Right atrium auricular region (tissue), 2 donors: ENCODE measurements around the gene SLC13A4. TPM values are rescaled to one million over a fixed set of nuclear protein-coding genes. Genes with fewer than 3 reads are reported as not detected.

Source experiments
- DNase-seq: peaks from one replicate; pipeline ENCODE4 v3.0.0-alpha.2; 2019; ENCODE audit warnings: low spot score
- H3K27ac ChIP-seq, 2 donors: fragments of 200-600 bp; sonication (generic); 1 replicate in 1 of 2; 2 replicates in 1 of 2; pipeline ENCODE4 v1.5.1; 2016 to 2019
- H3K27me3 ChIP-seq, 2 donors: fragments of 200-600 bp; sonication (generic); one replicate each; pipeline versions ENCODE4 v1.5.1 to v1.6.0; 2017 to 2019
- H3K36me3 ChIP-seq: fragments of 200-600 bp; sonication (generic); one replicate; pipeline ENCODE4 v1.5.1; 2016
- H3K4me1 ChIP-seq, 2 donors: fragments of 200-600 bp; sonication (generic); one replicate each; pipeline versions ENCODE4 v1.5.1 to v1.6.0; 2017 to 2019
- H3K4me3 ChIP-seq, 2 donors: fragments of 200-600 bp; sonication (generic); 1 replicate in 1 of 2; 2 replicates in 1 of 2; pipeline ENCODE4 v1.5.1; 2017 to 2019; ENCODE audit warnings: mild to moderate bottlenecking in 1 of 2, moderate library complexity in 1 of 2
- H3K9me3 ChIP-seq, 2 donors: fragments of 200-600 bp; sonication (generic); one replicate each; pipeline ENCODE4 v1.5.1; 2019
- total RNA-seq, 2 donors: library from RNA; depleted of rRNA; stranded (reverse); fragments of >200 nt; gene quantifications; one replicate each; pipeline ENCODE4 v1.1.0, GENCODE V29; 2016
- TF ChIP-seq, protein P1 (sequence below), 2 donors: fragments of 200-600 bp; sonication (generic); IDR thresholded peaks; one replicate each; pipeline ENCODE4 v1.5.1; 2019; ENCODE audit warnings: antibody characterized with exemption in 2 of 2

SLC13A4 gene
- total RNA-seq, 2 donors from 2014 or later, result 0.12 TPM; not detected in 1

DNA sequence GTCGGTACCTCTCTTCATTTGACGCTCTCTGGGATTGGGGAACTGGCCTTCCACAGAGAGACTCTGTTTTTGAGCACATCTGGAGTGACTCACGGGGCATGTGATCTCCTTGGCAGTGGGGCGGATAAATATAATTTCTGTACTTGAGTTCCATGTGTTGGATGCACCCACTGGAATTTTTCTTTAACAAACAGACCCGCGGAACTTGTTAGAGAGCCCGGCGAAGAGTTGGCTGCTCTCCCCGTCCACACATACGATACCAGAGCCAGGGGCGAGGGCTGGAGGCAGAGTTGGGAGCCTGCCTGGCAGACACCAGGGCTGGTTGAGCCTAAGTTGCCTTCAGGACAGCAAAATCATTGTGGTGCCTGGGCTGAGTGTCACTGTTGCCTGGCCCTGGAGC lies 20.8 kb upstream of the SLC13A4 start, which contains the start of gene FAM180A:
TSS of gene FAM180A (minus strand) at position 44 of the 400 bp plus-strand sequence. CDS start 233 bp downstream, outside the sequence.
- H3K4me3 ChIP-seq, result peak within 1 kb of the TSS in 1 of 2 donors; percentile 8
- DNase-seq, result no peak
- H3K27me3 ChIP-seq, result no peaks in the 10 kb centered on the region
- TF ChIP-seq, protein P1, sequence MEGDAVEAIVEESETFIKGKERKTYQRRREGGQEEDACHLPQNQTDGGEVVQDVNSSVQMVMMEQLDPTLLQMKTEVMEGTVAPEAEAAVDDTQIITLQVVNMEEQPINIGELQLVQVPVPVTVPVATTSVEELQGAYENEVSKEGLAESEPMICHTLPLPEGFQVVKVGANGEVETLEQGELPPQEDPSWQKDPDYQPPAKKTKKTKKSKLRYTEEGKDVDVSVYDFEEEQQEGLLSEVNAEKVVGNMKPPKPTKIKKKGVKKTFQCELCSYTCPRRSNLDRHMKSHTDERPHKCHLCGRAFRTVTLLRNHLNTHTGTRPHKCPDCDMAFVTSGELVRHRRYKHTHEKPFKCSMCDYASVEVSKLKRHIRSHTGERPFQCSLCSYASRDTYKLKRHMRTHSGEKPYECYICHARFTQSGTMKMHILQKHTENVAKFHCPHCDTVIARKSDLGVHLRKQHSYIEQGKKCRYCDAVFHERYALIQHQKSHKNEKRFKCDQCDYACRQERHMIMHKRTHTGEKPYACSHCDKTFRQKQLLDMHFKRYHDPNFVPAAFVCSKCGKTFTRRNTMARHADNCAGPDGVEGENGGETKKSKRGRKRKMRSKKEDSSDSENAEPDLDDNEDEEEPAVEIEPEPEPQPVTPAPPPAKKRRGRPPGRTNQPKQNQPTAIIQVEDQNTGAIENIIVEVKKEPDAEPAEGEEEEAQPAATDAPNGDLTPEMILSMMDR (IDR thresholded peaks at IDR 0.05), result no peak
- H3K27ac ChIP-seq, result peak within 1 kb of the TSS; percentile 76 to 86
- no peaks in the 10 kb centered on the region for H3K9me3 ChIP-seq
- H3K36me3 ChIP-seq, result no peaks in the 10 kb centered on the region
- peaks cover 0 to 35% of the 10 kb centered on the region in 2 donors for H3K4me1 ChIP-seq

DNA sequence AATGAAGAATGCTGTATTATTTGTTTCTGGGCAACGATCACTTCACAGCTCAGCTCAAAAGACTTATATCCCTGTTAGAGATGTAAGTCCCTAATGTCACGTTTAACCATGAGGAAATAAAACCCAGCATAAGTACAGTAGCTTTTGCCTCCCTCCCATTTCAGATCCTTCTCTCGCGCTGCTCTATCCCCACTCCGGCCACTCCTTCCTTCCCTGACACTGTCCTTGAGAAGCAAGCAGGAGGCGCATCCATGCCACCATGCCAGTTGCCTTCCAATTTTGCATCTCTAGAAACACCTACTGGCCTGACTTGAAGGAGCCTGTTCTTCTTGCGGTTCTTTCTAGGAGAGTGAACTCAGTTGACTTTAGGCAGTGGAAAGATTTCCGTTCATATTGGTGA lies 19.4 kb upstream of the SLC13A4 start:
- DNase-seq, result no peak
- Histone ChIP-seq H3K9me3 (no peaks in the 10 kb centered on the region), H3K36me3 (no peaks in the 10 kb centered on the region), H3K27me3 (no peaks in the 10 kb centered on the region), H3K4me3 (no peak overlapping the region), H3K27ac (peak overlapping the region in 1 of 2 donors; percentile 86), H3K4me1 (peaks cover 0 to 39% of the 10 kb centered on the region in 2 donors)
- TF ChIP-seq, protein P1 (IDR thresholded peaks at IDR 0.05), result no peak

DNA sequence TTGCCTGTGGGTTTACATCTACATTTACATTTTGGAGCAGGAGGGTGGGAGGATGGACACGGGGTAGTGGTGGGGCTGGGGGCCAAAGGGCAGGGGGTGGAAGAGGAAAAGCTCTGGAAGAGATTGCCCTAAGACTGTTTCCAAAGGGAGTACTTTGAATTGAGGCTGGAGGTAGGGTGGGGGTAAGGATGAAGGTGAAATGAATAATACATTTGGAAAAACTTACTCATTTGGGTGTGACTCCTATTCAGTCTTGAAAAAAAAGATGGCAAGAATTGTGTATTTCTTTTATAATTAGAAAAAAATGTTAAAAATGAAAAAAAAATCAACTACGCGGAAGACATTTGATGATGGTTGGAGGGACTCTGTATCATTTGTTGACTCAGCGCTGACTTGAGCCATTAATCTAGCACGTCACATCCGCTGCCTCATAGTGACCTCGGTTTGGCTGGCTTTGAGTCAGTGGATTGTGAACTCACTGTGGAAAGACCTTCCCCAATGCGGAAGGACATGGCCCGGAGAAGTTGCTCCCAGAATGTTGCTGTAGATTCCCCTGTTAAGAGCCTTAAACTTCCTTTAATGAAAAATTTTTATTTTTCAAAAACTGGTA lies 17.8 kb upstream of the SLC13A4 start:
- Histone ChIP-seq H3K27me3 (no peaks in the 10 kb centered on the region), H3K4me3 (no peak overlapping the region), H3K4me1 (peaks cover 0 to 49% of the 10 kb centered on the region in 2 donors)

DNA sequence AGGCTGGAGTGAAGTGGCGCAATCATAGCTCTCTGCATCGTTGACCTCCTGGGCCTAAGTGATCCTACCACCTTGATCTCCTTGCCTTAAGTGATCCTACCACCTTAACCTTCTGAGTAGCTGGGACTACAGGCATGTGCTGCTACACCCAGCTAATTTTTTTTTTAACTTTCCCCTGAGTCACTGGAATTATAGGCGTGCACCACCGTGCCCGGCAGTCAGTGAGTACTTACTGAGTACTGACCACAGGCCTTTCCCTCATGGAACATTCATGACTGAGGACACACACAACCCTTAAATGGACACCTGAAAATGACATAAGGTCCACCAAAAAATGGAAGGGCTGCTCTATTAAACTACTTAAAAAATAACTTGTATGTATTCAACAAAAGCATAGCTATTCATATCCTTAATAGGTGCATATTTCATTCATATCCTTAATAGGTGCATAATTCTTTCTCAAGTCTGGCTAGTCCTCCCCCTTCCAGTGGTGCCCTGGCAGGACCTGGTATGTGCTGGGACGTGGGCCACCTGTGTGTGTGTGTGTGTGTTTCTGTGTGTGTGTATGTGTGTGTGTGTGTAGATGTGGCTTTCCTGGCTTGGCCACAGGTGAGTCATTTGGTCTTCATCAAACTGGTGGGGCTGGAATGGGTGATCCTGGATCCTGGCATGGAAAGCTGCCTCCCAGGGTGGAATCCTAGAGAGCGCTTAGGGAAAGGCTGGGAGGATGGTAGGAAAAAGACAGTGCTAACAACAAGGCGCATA lies 17.1 kb upstream of the SLC13A4 start:
- Histone ChIP-seq H3K36me3 (no peaks in the 10 kb centered on the region), H3K27me3 (no peaks in the 10 kb centered on the region), H3K4me3 (no peak overlapping the region), H3K4me1 (peaks cover 0 to 56% of the 10 kb centered on the region in 2 donors), H3K27ac (peak overlapping the region; percentile 51 to 60), H3K9me3 (no peaks in the 10 kb centered on the region)
- no peak for DNase-seq
- TF ChIP-seq, protein P1 (IDR thresholded peaks at IDR 0.05), result no peak

More for the DNA sequence above, 17.8 kb upstream of the SLC13A4 start:
- TF ChIP-seq, protein P1 (IDR thresholded peaks at IDR 0.05), result no peak
- Histone ChIP-seq H3K36me3 (no peaks in the 10 kb centered on the region), H3K27ac (peak overlapping the region; percentile 51 to 60), H3K9me3 (no peaks in the 10 kb centered on the region)
- DNase-seq, result peak; percentile 90

DNA sequence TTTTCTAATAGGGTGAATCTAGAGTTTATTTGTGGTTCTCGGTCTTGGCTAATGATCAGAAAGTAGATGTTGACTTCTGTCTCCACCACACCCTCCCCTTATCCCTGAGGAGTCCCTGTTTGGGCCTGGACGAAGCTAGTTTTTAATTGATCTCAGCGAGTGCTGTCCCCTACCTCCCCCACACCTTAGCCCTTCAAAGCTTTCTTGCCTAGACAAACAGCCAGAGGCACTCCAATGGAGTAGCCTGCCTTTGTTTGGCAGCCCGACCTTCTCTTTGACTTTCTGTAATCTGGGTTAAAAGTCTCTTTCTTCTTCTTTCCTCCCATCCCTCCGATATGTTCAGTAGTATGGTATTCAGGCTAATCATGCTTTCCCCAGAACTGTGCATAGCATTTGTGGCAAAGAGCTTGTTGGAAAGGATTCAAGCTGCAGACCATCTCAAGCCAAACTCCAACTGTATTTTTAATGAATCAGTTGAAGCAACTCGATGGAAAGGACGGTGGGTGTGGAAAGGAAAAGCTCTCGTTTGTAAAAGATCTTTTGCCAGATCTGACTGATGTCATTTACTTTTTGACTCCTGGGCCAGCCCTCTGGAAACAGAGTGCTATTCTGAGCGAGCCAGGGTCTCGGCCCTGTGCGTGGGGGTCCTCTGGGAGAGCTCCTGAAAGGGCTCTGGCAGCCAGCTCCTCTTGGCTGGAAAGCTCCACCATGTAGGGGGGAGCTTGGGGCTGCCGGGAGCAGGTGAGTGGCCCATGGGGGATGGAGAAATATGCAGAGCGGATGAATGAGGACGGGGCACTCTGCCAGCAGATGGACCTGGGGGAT lies 16.1 kb upstream of the SLC13A4 start:
- no peak for DNase-seq
- peaks cover 0 to 53% of the 10 kb centered on the region in 2 donors for H3K4me1 ChIP-seq
- H3K4me3 ChIP-seq, result no peak overlapping the region
- TF ChIP-seq, protein P1 (IDR thresholded peaks at IDR 0.05), result no peak
- no peaks in the 10 kb centered on the region for H3K9me3 ChIP-seq
- H3K27me3 ChIP-seq, result no peaks in the 10 kb centered on the region
- H3K36me3 ChIP-seq, result no peaks in the 10 kb centered on the region
- H3K27ac ChIP-seq, result peak overlapping the region; percentile 51 to 60
